ENCODE results near the gene TMC1. TPM values are rescaled to one million over a fixed set of nuclear protein-coding genes. Genes with fewer than 3 reads are reported as not detected.

TMC1 gene
- polyA plus RNA-seq, 3 donors, result 0.16 to 0.55 (median 0.40) TPM

DNA sequence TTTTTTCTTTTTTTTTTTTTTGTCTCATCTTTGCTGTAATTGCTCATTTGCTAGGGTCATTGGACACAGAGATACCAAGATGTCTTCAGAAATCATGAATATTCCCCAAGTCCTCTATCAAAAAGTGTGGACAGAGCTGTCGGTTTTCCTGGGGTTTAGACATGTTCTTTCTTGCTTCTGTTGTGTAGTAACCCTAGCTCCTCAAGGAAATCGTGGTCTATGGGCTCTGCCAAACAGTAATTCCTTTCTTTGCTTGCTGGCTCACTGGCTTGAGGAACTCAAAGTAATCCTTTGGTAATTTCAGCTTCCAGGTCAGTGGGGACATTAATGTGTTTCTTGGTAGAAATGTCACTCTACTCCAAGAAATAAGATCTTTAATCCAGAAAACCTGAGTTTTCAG, 101.7 kb downstream of the TMC1 start:
- Histone ChIP-seq H3K36me3 (replicated peaks in 1 of 2; ENCODE audit: control insufficient read depth in 1 of 2, insufficient read depth in 2 of 2, low read length in 2 of 2) (no peaks in the 10 kb centered on the region), H3K79me2 (ENCODE audit: insufficient read depth, low read length) (no peaks in the 10 kb centered on the region), H3K4me3 (replicated peaks in 1 of 3; ENCODE audit: low read depth in 2 of 3, low read length in 3 of 3) (no peak overlapping the region), H3K27me3 (ENCODE audit: control insufficient read depth in 2 of 2, insufficient read depth in 2 of 2, low read length in 2 of 2) (peaks cover 0 to 2% of the 10 kb centered on the region in 2 donors), H3K9me3 (replicated peaks in 1 of 2; ENCODE audit: control insufficient read depth in 1 of 2, insufficient read depth in 1 of 2, low read length in 2 of 2) (no peaks in the 10 kb centered on the region), H3K4me2 (replicated peaks; ENCODE audit: extremely low read depth, low read length, poor library complexity, severe bottlenecking) (no peak overlapping the region), H2AFZ (ENCODE audit: insufficient read depth, low read depth, low read length, poor library complexity, severe bottlenecking) (no peak overlapping the region), H3K9ac (ENCODE audit: insufficient read depth, low read length, poor library complexity, severe bottlenecking) (no peak overlapping the region), H3K27ac (ENCODE audit: low read depth in 1 of 2, low read length in 2 of 2) (no peak overlapping the region), H3K4me1 (ENCODE audit: control insufficient read depth in 1 of 2, insufficient read depth in 2 of 2, low read length in 2 of 2) (no peaks in the 10 kb centered on the region), H4K20me1 (ENCODE audit: insufficient read depth, low read length) (no peaks in the 10 kb centered on the region)
- peaks cover 0 to 3% (median 0%) of the 10 kb centered on the region in 7 donors for H3K9me3 Mint-ChIP-seq
- TF ChIP-seq, protein P1, sequence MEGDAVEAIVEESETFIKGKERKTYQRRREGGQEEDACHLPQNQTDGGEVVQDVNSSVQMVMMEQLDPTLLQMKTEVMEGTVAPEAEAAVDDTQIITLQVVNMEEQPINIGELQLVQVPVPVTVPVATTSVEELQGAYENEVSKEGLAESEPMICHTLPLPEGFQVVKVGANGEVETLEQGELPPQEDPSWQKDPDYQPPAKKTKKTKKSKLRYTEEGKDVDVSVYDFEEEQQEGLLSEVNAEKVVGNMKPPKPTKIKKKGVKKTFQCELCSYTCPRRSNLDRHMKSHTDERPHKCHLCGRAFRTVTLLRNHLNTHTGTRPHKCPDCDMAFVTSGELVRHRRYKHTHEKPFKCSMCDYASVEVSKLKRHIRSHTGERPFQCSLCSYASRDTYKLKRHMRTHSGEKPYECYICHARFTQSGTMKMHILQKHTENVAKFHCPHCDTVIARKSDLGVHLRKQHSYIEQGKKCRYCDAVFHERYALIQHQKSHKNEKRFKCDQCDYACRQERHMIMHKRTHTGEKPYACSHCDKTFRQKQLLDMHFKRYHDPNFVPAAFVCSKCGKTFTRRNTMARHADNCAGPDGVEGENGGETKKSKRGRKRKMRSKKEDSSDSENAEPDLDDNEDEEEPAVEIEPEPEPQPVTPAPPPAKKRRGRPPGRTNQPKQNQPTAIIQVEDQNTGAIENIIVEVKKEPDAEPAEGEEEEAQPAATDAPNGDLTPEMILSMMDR (IDR thresholded peaks at IDR 0.05), result no peak
- intact Hi-C loops (cut with micrococcal nuclease), result no loop called here
- DNase-seq, result no peak
- no peak overlapping the region for H3K27ac Mint-ChIP-seq
- H3K4me1 Mint-ChIP-seq, result no peaks in the 10 kb centered on the region
- H3K4me3 Mint-ChIP-seq, result no peak overlapping the region
- H3K36me3 Mint-ChIP-seq, result no peaks in the 10 kb centered on the region
- peaks cover 0 to 8% (median 3%) of the 10 kb centered on the region in 3 donors for H3K27me3 Mint-ChIP-seq (ENCODE audit: low read depth in 3 of 3)
- 80% methylated on average over 1 of the region's 2 CpGs for WGBS (ENCODE audit: insufficient coverage)

DNA sequence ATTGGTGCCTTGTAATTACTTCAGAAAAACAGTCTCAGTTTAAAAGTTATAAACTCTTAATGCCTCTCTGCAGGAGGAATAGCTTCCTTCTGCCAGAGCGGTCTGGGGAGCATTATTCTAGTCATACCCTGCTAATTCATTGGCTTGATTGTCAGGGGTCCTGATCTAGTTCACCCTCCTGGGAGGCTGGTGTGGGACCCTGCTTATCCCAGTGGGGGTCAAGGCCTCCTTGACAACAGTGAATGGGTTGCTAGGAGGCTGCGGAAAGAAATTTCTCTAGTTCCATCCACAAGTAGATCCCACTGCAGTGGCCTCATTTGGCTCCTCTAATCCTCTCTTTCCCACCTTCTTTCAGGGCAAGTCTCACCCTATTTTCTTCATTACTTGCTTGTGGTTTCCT, 105.7 kb downstream of the TMC1 start:
- H3K4me3 Mint-ChIP-seq, result no peak overlapping the region
- H3K27me3 Mint-ChIP-seq (ENCODE audit: low read depth in 3 of 3), result peaks cover 3 to 9% (median 8%) of the 10 kb centered on the region in 3 donors
- TF ChIP-seq, protein P1 (IDR thresholded peaks at IDR 0.05), result no peak
- Histone ChIP-seq H3K27me3 (ENCODE audit: control insufficient read depth in 2 of 2, insufficient read depth in 2 of 2, low read length in 2 of 2) (peaks cover 0 to 2% of the 10 kb centered on the region in 2 donors), H3K4me2 (replicated peaks; ENCODE audit: extremely low read depth, low read length, poor library complexity, severe bottlenecking) (no peak overlapping the region), H3K36me3 (replicated peaks in 1 of 2; ENCODE audit: control insufficient read depth in 1 of 2, insufficient read depth in 2 of 2, low read length in 2 of 2) (no peaks in the 10 kb centered on the region), H3K4me1 (ENCODE audit: control insufficient read depth in 1 of 2, insufficient read depth in 2 of 2, low read length in 2 of 2) (no peaks in the 10 kb centered on the region), H4K20me1 (ENCODE audit: insufficient read depth, low read length) (no peaks in the 10 kb centered on the region), H3K27ac (ENCODE audit: low read depth in 1 of 2, low read length in 2 of 2) (no peak overlapping the region), H3K9ac (ENCODE audit: insufficient read depth, low read length, poor library complexity, severe bottlenecking) (no peak overlapping the region), H3K9me3 (replicated peaks in 1 of 2; ENCODE audit: control insufficient read depth in 1 of 2, insufficient read depth in 1 of 2, low read length in 2 of 2) (no peaks in the 10 kb centered on the region), H3K79me2 (ENCODE audit: insufficient read depth, low read length) (no peaks in the 10 kb centered on the region), H2AFZ (ENCODE audit: insufficient read depth, low read depth, low read length, poor library complexity, severe bottlenecking) (no peak overlapping the region), H3K4me3 (replicated peaks in 1 of 3; ENCODE audit: low read depth in 2 of 3, low read length in 3 of 3) (no peak overlapping the region)
- DNase-seq, result no peak
- 100% methylated on average over 1 of the region's 2 CpGs for WGBS (ENCODE audit: insufficient coverage)
- H3K4me1 Mint-ChIP-seq, result no peaks in the 10 kb centered on the region
- no peak overlapping the region for H3K27ac Mint-ChIP-seq
- peaks cover 0 to 9% (median 3%) of the 10 kb centered on the region in 7 donors for H3K9me3 Mint-ChIP-seq
- H3K36me3 Mint-ChIP-seq, result no peaks in the 10 kb centered on the region
- intact Hi-C loops (cut with micrococcal nuclease), result no loop called here
